ENCODE results near the gene TMF1. TPM values are rescaled to one million over a fixed set of nuclear protein-coding genes. Genes with fewer than 3 reads are reported as not detected.

Gene TMF1
- total and polyA plus RNA-seq, 5 donors from 2014 or later: 32.9 to 71.3 (median 36.6) TPM

GRCh38 chr3:69011096-69011730 lies 40.9 kb downstream of the TMF1 start:
- Histone ChIP-seq H3K4me3 (ENCODE audit: low read depth, low read length) (no peak overlapping the region), H3K9me3 (ENCODE audit: control insufficient read depth in 2 of 2, low read length in 2 of 2) (no peaks in the 10 kb centered on the region), H3K27ac (ENCODE audit: insufficient read depth, low read length, poor library complexity, severe bottlenecking) (peak overlapping the region; percentile 16), H3K4me1 (ENCODE audit: control insufficient read depth, insufficient read depth, low read length, poor library complexity, severe bottlenecking) (peaks cover 21% of the 10 kb centered on the region), H3K36me3 (ENCODE audit: control insufficient read depth, insufficient read depth, low read length) (peaks cover 23% of the 10 kb centered on the region), H3K27me3 (ENCODE audit: control insufficient read depth, insufficient read depth, low read length) (no peaks in the 10 kb centered on the region)
- DNase-seq (no peak), ATAC-seq (ENCODE audit: low read depth in 2 of 2) (no peak)
- Mint-ChIP-seq H3K27me3 (no peaks in the 10 kb centered on the region), H3K9me3 (no peaks in the 10 kb centered on the region), H3K4me3 (peak overlapping the region; percentile 75 to 96 (median 92)), H3K36me3 (peaks cover 7% of the 10 kb centered on the region), H3K4me1 (peaks cover 17 to 55% (median 33%) of the 10 kb centered on the region in 4 donors), H3K27ac (peak overlapping the region; percentile 69 to 91 (median 85))

GRCh38 chr3:69009559-69010410 lies 42.3 kb downstream of the TMF1 start:
- Mint-ChIP-seq H3K4me3 (peak overlapping the region in 2 of 4 donors; percentile 84 to 95), H3K4me1 (peaks cover 21 to 49% (median 30%) of the 10 kb centered on the region in 4 donors), H3K27ac (peak overlapping the region in 2 of 3 donors; percentile 4 to 67), H3K9me3 (no peaks in the 10 kb centered on the region), H3K36me3 (peaks cover 21% of the 10 kb centered on the region), H3K27me3 (no peaks in the 10 kb centered on the region)
- DNase-seq (no peak), ATAC-seq (ENCODE audit: low read depth in 2 of 2) (no peak)
- Histone ChIP-seq H3K27ac (ENCODE audit: insufficient read depth, low read length, poor library complexity, severe bottlenecking) (no peak overlapping the region), H3K36me3 (ENCODE audit: control insufficient read depth, insufficient read depth, low read length) (peaks cover 37% of the 10 kb centered on the region), H3K4me1 (ENCODE audit: control insufficient read depth, insufficient read depth, low read length, poor library complexity, severe bottlenecking) (peaks cover 21% of the 10 kb centered on the region), H3K27me3 (ENCODE audit: control insufficient read depth, insufficient read depth, low read length) (no peaks in the 10 kb centered on the region), H3K4me3 (ENCODE audit: low read depth, low read length) (no peak overlapping the region), H3K9me3 (ENCODE audit: control insufficient read depth in 2 of 2, low read length in 2 of 2) (no peaks in the 10 kb centered on the region)

- Histone ChIP-seq H3K27me3 (ENCODE audit: control insufficient read depth, insufficient read depth, low read length) (no peaks in the 10 kb centered on the region), H3K27ac (ENCODE audit: insufficient read depth, low read length, poor library complexity, severe bottlenecking) (no peak overlapping the region), H3K9me3 (ENCODE audit: control insufficient read depth in 2 of 2, low read length in 2 of 2) (no peaks in the 10 kb centered on the region), H3K4me1 (ENCODE audit: control insufficient read depth, insufficient read depth, low read length, poor library complexity, severe bottlenecking) (peaks cover 13% of the 10 kb centered on the region), H3K4me3 (ENCODE audit: low read depth, low read length) (no peak overlapping the region), H3K36me3 (ENCODE audit: control insufficient read depth, insufficient read depth, low read length) (peaks cover 45% of the 10 kb centered on the region)
- DNase-seq: no peak
- H3K9me3 Mint-ChIP-seq: no peaks in the 10 kb centered on the region
- ATAC-seq (ENCODE audit: low read depth in 2 of 2): no peak
- H3K27me3 Mint-ChIP-seq: no peaks in the 10 kb centered on the region
- H3K4me1 Mint-ChIP-seq: peaks cover 18 to 42% (median 26%) of the 10 kb centered on the region in 4 donors
- H3K36me3 Mint-ChIP-seq: peaks cover 27% of the 10 kb centered on the region
- H3K4me3 Mint-ChIP-seq: peak overlapping the region in 1 of 4 donors; percentile 84
- H3K27ac Mint-ChIP-seq: peak overlapping the region in 1 of 3 donors; percentile 67
Measured at GRCh38 chr3:69008980-69009379, 43.2 kb downstream of the TMF1 start.

GRCh38 chr3:69005791-69006482 lies 46.2 kb downstream of the TMF1 start:
- H3K4me1 ChIP-seq (ENCODE audit: control insufficient read depth, insufficient read depth, low read length, poor library complexity, severe bottlenecking): no peaks in the 10 kb centered on the region
- Mint-ChIP-seq H3K4me1 (peaks cover 7 to 27% (median 14%) of the 10 kb centered on the region in 4 donors), H3K4me3 (no peak overlapping the region), H3K27me3 (no peaks in the 10 kb centered on the region), H3K9me3 (no peaks in the 10 kb centered on the region), H3K27ac (no peak overlapping the region), H3K36me3 (peaks cover 47% of the 10 kb centered on the region)
- ATAC-seq (ENCODE audit: low read depth in 2 of 2) (no peak), DNase-seq (no peak)
- H3K9me3 ChIP-seq (ENCODE audit: control insufficient read depth in 2 of 2, low read length in 2 of 2): no peaks in the 10 kb centered on the region
- no peaks in the 10 kb centered on the region for H3K27me3 ChIP-seq (ENCODE audit: control insufficient read depth, insufficient read depth, low read length)
- H3K27ac ChIP-seq (ENCODE audit: insufficient read depth, low read length, poor library complexity, severe bottlenecking): no peak overlapping the region
- no peak overlapping the region for H3K4me3 ChIP-seq (ENCODE audit: low read depth, low read length)
- peaks cover 63% of the 10 kb centered on the region for H3K36me3 ChIP-seq (ENCODE audit: control insufficient read depth, insufficient read depth, low read length)

- ATAC-seq (ENCODE audit: low read depth in 2 of 2) (no peak), DNase-seq (no peak)
- Mint-ChIP-seq H3K36me3 (peaks cover 47% of the 10 kb centered on the region), H3K27me3 (no peaks in the 10 kb centered on the region), H3K4me3 (no peak overlapping the region), H3K9me3 (no peaks in the 10 kb centered on the region), H3K27ac (peak overlapping the region in 1 of 3 donors; percentile 24), H3K4me1 (peaks cover 2 to 23% (median 12%) of the 10 kb centered on the region in 4 donors)
- Histone ChIP-seq H3K9me3 (ENCODE audit: control insufficient read depth in 2 of 2, low read length in 2 of 2) (no peaks in the 10 kb centered on the region), H3K4me3 (ENCODE audit: low read depth, low read length) (no peak overlapping the region), H3K27me3 (ENCODE audit: control insufficient read depth, insufficient read depth, low read length) (no peaks in the 10 kb centered on the region), H3K27ac (ENCODE audit: insufficient read depth, low read length, poor library complexity, severe bottlenecking) (no peak overlapping the region), H3K4me1 (ENCODE audit: control insufficient read depth, insufficient read depth, low read length, poor library complexity, severe bottlenecking) (no peaks in the 10 kb centered on the region), H3K36me3 (ENCODE audit: control insufficient read depth, insufficient read depth, low read length) (peaks cover 68% of the 10 kb centered on the region)
Measured at GRCh38 chr3:69005071-69005790, 46.9 kb downstream of the TMF1 start.

- Mint-ChIP-seq H3K4me3 (no peak overlapping the region), H3K27ac (no peak overlapping the region), H3K9me3 (no peaks in the 10 kb centered on the region), H3K36me3 (peaks cover 47% of the 10 kb centered on the region), H3K4me1 (peaks cover 0 to 17% (median 8%) of the 10 kb centered on the region in 4 donors), H3K27me3 (no peaks in the 10 kb centered on the region)
- H3K27ac ChIP-seq (ENCODE audit: insufficient read depth, low read length, poor library complexity, severe bottlenecking): no peak overlapping the region
- H3K4me1 ChIP-seq (ENCODE audit: control insufficient read depth, insufficient read depth, low read length, poor library complexity, severe bottlenecking): no peaks in the 10 kb centered on the region
- no peaks in the 10 kb centered on the region for H3K27me3 ChIP-seq (ENCODE audit: control insufficient read depth, insufficient read depth, low read length)
- DNase-seq (no peak), ATAC-seq (ENCODE audit: low read depth in 2 of 2) (no peak)
- peaks cover 73% of the 10 kb centered on the region for H3K36me3 ChIP-seq (ENCODE audit: control insufficient read depth, insufficient read depth, low read length)
- no peak overlapping the region for H3K4me3 ChIP-seq (ENCODE audit: low read depth, low read length)
- H3K9me3 ChIP-seq (ENCODE audit: control insufficient read depth in 2 of 2, low read length in 2 of 2): no peaks in the 10 kb centered on the region
Measured at GRCh38 chr3:69004138-69004537, 48.0 kb downstream of the TMF1 start.

- Histone ChIP-seq H3K27me3 (ENCODE audit: control insufficient read depth, insufficient read depth, low read length) (no peaks in the 10 kb centered on the region), H3K9me3 (ENCODE audit: control insufficient read depth in 2 of 2, low read length in 2 of 2) (no peaks in the 10 kb centered on the region), H3K4me1 (ENCODE audit: control insufficient read depth, insufficient read depth, low read length, poor library complexity, severe bottlenecking) (no peaks in the 10 kb centered on the region), H3K36me3 (ENCODE audit: control insufficient read depth, insufficient read depth, low read length) (peaks cover 64% of the 10 kb centered on the region), H3K27ac (ENCODE audit: insufficient read depth, low read length, poor library complexity, severe bottlenecking) (no peak overlapping the region), H3K4me3 (ENCODE audit: low read depth, low read length) (no peak overlapping the region)
- Mint-ChIP-seq H3K4me1 (peaks cover 6 to 15% (median 10%) of the 10 kb centered on the region in 4 donors), H3K9me3 (no peaks in the 10 kb centered on the region), H3K4me3 (no peak overlapping the region), H3K27me3 (no peaks in the 10 kb centered on the region), H3K36me3 (peaks cover 52% of the 10 kb centered on the region), H3K27ac (peak overlapping the region in 1 of 3 donors; percentile 11)
- ATAC-seq (ENCODE audit: low read depth in 2 of 2) (no peak), DNase-seq (no peak)
Measured at GRCh38 chr3:68999605-69000004, 52.5 kb downstream of the TMF1 start.

Measured in CD4-positive, CD25-positive, alpha-beta regulatory T cell (primary cell).